GM10266 (cell line): Measurements from ENCODE around the gene GABRB3.

Source experiments
- DNase-seq: peaks from one replicate; pipeline ENCODE4 v3.0.0; 2012; ENCODE audit errors: extremely low spot score
- CTCF ChIP-seq: IDR thresholded peaks from 2 replicates; pipeline ENCODE4 v1.5.1; 2012; ENCODE audit warnings: mild to moderate bottlenecking, low read depth; ENCODE audit not compliant: control insufficient read depth, insufficient read depth; ENCODE audit errors: missing control alignments

GABRB3 gene

GRCh38 chr15:26698555-26698954 is 74.3 kb downstream of the GABRB3 start:
- TF ChIP-seq CTCF = no peak
- no peak for DNase-seq

DNA sequence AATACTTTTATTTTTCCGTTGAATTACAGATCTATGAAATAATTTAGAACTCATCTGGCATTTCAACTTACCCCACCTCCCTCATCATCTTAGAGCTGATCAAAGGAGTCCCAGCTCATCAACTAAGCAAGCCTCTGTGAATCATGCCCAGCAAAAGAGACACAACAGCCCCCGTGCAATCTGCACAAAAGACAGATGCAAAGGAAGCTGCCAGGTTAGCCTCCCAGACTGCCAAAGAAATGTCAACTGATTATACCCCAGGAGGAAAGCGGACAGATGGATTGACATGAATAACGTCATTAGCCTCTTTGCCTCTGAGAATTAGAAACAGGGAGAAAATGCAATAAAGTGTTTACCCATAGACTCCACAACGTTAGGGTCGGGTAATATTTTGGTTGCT is 75.0 kb downstream of the GABRB3 start:
- DNase-seq = no peak
- TF ChIP-seq CTCF = no peak

- TF ChIP-seq CTCF = no peak
- no peak for DNase-seq
Observed at GRCh38 chr15:26691249-26691648, 81.6 kb downstream of the GABRB3 start.

DNA sequence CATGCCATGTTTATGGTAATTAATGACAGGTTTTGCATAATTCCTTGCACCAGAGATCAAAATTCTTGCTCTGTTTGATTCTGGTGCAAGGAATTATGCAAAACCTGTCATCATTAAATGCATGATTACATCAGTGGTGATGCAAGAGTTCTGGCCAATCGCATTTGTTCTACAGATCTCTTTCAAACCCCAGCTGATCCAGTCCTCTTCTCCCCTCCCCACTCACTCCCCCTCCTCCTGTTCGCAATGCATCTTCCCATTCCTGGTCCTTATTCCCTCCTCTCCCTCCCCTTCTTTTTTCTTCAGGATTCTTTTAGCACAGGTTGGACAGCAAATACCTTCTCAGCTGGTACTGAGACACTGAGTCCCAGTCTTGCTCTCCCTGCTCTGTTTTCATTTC is 82.1 kb downstream of the GABRB3 start:
- no peak for DNase-seq
- TF ChIP-seq CTCF = no peak

GRCh38 chr15:26689462-26689861 is 83.4 kb downstream of the GABRB3 start:
- DNase-seq = no peak
- TF ChIP-seq CTCF = no peak

DNA sequence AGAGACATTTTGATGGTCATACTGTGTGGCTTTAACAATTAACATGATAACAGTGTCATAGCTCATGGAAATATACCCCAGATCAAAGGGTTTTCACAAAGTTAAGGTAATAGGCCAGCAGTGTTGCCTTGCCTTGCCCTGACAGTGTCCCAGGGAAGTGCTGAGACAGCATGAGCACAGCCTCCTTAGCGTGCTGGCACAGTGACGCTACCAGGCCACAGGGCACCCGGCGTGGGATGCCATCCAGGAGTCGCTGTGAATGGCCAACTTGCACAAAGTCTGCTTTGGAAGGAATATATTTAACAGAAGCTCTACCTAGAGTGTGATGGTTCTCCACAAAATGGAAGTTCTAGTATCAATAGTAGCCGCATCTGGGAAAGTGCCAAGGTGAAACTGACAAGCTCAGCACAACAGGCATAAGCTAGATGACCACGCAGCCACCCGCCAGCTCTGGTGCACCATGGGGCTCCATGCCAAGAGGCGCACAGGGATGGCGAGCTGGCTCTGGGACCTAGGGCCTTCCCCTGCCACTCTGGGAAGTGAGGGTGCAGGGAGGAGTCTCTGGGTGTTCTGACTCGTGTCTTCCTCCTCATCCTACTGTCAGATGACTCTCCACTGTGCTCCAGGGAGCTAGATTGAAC is 86.2 kb downstream of the GABRB3 start:
- no peak for TF ChIP-seq CTCF
- DNase-seq = no peak

DNA sequence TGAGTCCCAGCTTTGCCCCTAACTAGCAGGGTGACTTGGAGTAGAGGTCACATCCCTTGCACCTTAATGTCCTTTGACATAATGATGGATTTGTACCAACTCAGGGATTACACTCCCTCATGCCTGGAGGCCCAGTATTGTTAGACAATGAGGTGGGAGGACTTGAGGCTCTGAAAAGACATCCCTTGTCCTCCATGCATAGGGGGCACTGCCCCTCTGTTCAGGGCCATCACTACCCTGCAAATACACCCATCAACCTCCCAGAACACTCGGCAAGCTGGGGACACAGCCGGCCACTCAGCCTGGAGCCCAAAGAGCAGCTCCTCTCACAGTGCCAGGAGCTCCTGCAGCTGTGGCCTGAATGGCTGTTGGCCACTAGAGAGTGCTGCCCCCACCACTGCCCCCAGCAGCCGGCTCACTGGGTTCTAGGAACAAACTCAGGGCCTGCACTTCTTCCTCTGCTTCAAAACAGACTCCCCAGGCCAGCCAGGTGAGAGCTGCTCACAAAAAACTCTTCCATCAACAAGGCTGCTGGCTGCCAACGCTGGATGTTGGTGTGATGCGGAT is 90.2 kb downstream of the GABRB3 start:
- TF ChIP-seq CTCF = no peak
- DNase-seq = no peak
